SK-N-MC (cell line): ENCODE data around the gene KLK13.

ENCODE experiments used
- DNase-seq: peaks from one replicate; pipeline ENCODE4 v3.0.0-alpha.2; 2011; ENCODE audit warnings: low read depth, low spot score
- H3K27ac ChIP-seq: fragments of 200-600 bp; sonication (generic); 2 replicates; pipeline ENCODE4 v1.5.1; 2016; ENCODE audit warnings: mixed run types
- H3K36me3 ChIP-seq: fragments of 200-600 bp; sonication (generic); 2 replicates; pipeline ENCODE4 v1.6.1; 2017; ENCODE audit warnings: antibody characterized with exemption, low read length, mixed read lengths; ENCODE audit not compliant: insufficient read depth
- H3K4me3 ChIP-seq: fragments of 200-600 bp; sonication (generic); 2 replicates; pipeline ENCODE4 v1.5.1; 2016
- H3K9ac ChIP-seq: fragments of 200-600 bp; sonication (generic); 2 replicates; pipeline ENCODE4 v1.8.0; 2017; ENCODE audit warnings: mixed run types, mixed read lengths; ENCODE audit not compliant: insufficient read length
- H3K9me3 ChIP-seq: fragments of 200-600 bp; sonication (generic); 2 replicates; pipeline ENCODE4 v1.6.1; 2017; ENCODE audit warnings: low read depth, mild to moderate bottlenecking, antibody characterized with exemption, low read length, moderate library complexity, mixed read lengths
- EZH2 ChIP-seq: fragments of 200-600 bp; sonication (generic); IDR thresholded peaks from one replicate; pipeline ENCODE4 v1.6.1; 2017; ENCODE audit warnings: antibody characterized with exemption
- FOXP2 ChIP-seq: optimal IDR thresholded peaks from 2 replicates; pipeline ENCODE3; 2011; ENCODE audit warnings: mild to moderate bottlenecking, moderate library complexity; ENCODE audit not compliant: insufficient read depth; ENCODE audit errors: extremely low read length, control extremely low read depth
- POLR2AphosphoS5 ChIP-seq: IDR thresholded peaks from 2 replicates; pipeline ENCODE4 v1.6.1; 2012; ENCODE audit warnings: mild to moderate bottlenecking, low read depth, low read length, borderline replicate concordance

Gene KLK13

DNA sequence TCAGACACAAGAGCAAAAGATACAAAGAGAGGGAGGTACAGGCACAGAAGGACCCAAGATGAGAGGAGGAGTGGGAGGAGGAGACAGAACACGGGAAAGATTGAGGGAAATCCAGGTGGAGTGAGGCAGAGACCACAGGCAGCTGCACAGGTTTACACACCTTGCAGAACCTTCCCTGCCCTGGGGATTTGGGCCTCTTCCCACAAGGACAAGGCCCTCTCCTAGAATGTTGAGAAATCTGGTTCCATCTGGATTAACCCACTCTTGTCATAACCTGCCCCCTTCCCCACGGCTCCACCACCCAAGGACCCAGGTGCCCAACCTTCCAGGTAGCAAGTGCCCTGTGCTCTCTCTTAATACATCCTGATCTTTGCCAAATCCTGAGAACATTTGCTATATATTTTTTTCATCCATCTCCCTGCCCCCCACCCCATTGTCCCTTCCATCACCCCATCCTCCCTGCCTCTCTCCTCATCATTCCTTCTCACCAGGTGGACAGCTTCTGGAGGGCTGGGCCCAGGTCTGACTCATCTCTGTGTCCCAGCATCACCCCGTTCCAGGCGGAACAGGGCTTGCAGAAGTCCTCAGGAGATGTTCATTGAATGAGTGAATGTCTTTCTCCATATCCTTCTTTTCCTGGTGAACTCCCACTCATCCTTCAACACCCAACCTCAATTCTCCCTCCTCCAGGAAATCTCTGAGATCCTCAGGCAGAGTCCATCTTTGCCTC lies 54.7 kb downstream of the KLK13 start:
- no peak for TF ChIP-seq FOXP2
- TF ChIP-seq POLR2AphosphoS5: no peak
- no peak for TF ChIP-seq EZH2
- Histone ChIP-seq H3K9ac (no peak overlapping the region), H3K27ac (no peak overlapping the region), H3K36me3 (no peaks in the 10 kb centered on the region), H3K4me3 (no peak overlapping the region), H3K9me3 (no peaks in the 10 kb centered on the region)
- DNase-seq: no peak

- no peaks in the 10 kb centered on the region for H3K9me3 ChIP-seq
- no peak overlapping the region for H3K27ac ChIP-seq
- no peaks in the 10 kb centered on the region for H3K36me3 ChIP-seq
- TF ChIP-seq FOXP2 (no peak), POLR2AphosphoS5 (no peak), EZH2 (no peak)
- DNase-seq: no peak
- H3K4me3 ChIP-seq: no peak overlapping the region
- H3K9ac ChIP-seq: no peak overlapping the region
These were observed 55.6 kb downstream of the KLK13 start for GRCh38 chr19:51009061-51009891.

GRCh38 chr19:51007488-51007887 lies 57.4 kb downstream of the KLK13 start:
- H3K9me3 ChIP-seq: no peaks in the 10 kb centered on the region
- TF ChIP-seq POLR2AphosphoS5 (no peak), EZH2 (no peak), FOXP2 (no peak)
- DNase-seq: no peak

DNA sequence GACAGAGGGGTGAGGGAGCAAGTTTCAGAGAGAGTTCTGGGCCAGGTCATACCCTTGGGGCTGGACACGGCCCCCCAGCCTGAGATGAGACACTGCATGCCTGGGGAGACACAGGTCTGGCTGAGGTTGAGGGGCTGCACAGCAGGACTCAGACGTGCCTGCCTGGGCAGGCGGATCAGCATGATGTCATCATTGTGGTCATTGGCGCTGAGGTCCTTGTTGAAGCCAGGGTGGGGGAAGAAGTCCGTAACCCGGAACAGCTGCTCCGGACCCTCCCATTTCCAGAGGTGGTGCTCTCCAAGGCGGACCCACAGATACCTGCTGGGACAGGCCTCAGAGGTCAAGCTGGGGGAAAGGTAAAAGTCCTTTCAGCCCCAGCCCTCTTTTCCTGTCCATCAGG lies 58.5 kb downstream of the KLK13 start:
- Histone ChIP-seq H3K36me3 (no peaks in the 10 kb centered on the region), H3K27ac (no peak overlapping the region), H3K9ac (no peak overlapping the region), H3K9me3 (no peaks in the 10 kb centered on the region), H3K4me3 (no peak overlapping the region)
- TF ChIP-seq FOXP2: no peak
- no peak for TF ChIP-seq POLR2AphosphoS5
- no peak for TF ChIP-seq EZH2
- DNase-seq: no peak

More at GRCh38 chr19:51007488-51007887, 57.4 kb downstream of the KLK13 start:
- no peak overlapping the region for H3K9ac ChIP-seq
- no peak overlapping the region for H3K4me3 ChIP-seq
- H3K27ac ChIP-seq: no peak overlapping the region
- H3K36me3 ChIP-seq: no peaks in the 10 kb centered on the region
